KOPT-K1 (cell line): ENCODE data around the gene RAD51B.

Experiments
- H3K27ac ChIP-seq: fragments of 200-600 bp; sonication (generic); 2 replicates; pipeline ENCODE4 v1.5.1; 2016; ENCODE audit warnings: antibody characterized with exemption, mild to moderate bottlenecking, low read depth, low read length; ENCODE audit not compliant: poor library complexity, severe bottlenecking
- H3K36me3 ChIP-seq: fragments of 200-600 bp; sonication (generic); 2 replicates; pipeline ENCODE4 v1.5.1; 2017; ENCODE audit warnings: antibody characterized with exemption, mild to moderate bottlenecking, low read length, moderate library complexity; ENCODE audit not compliant: insufficient read depth
- H3K9me3 ChIP-seq: fragments of 200-600 bp; sonication (generic); 2 replicates; pipeline ENCODE4 v1.5.1; 2017; ENCODE audit warnings: antibody characterized with exemption, low read length, mild to moderate bottlenecking; ENCODE audit not compliant: insufficient read depth, poor library complexity, severe bottlenecking

Gene RAD51B

DNA sequence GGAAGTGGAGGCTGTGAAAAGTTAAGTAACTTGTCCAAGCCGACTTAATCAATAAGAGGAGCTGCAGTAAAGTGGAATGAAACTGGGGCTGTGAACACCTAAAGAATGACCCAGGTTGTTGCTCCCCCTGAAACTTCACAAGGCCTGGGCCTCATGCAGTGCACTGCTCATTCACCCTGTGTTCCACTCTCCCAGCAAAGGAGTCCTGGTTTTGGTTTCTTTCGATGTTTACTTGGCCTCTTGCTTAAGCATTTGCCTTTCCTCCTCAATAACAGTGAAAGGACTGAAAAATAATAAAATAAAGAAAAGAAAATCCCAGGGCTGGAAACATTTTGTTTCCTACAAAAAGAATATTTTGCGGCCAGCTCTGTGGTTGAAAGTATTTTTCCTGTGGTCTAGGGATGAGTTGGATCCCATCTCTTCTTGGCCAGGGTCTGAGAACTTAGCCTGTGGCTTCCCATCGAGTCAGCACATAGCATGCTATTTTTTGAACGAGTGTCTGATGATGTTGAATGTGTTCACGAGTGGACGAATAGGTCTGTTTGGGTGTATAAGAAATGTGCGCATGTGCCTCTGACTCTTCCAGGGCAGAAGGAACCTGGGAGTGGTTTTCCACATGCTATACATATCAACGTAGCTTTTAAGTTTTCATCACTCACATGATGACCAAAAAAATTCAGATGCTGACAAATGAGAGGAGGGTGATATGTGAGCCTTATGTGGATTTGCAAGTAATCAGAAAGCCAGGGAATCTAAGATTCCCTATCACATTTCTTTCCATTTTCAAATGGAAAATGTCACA, 623.5 kb downstream of the RAD51B start:
- no peaks in the 10 kb centered on the region for H3K9me3 ChIP-seq
- H3K36me3 ChIP-seq, result no peaks in the 10 kb centered on the region
- H3K27ac ChIP-seq, result no peak overlapping the region

- Histone ChIP-seq H3K36me3 (no peaks in the 10 kb centered on the region), H3K27ac (no peak overlapping the region)
Observed at GRCh38 chr14:68444449-68445168, 625.0 kb downstream of the RAD51B start.

DNA sequence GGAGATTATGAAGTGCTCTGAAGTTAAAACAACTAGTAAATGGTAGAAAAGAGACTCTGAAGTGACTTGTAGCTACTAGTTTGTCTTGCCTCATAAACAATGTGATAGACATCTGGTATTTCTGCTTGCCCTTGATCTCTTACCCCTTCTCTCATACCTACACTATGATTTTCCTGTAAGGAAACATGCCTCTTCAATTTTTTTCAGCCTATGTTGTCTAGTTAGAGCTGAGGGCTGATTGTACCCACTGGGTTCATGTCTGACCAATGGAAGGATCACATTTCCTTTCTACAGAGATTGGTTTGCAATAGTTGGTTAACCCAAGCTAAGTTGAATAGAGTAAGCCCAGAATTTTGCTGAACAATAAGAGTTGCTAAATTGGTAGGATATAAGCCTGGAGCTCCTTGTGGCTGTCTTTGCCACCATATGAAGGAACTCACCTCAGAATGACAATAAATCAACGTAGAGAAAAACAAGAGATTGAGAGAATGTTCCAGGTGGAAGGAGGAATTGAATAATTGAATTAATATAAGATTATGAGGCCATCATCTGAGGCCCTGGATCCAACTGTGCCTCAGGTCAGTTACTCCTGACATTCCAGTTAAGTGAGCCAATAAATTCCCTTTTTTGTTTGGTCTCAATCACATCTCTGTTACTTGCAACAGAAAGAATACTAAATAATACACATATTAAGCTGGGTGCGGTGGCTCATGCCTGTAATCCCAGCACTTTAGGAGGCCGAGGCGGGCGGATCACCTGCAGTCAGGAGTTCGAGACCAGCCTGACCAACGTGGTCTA, 626.9 kb downstream of the RAD51B start:
- Histone ChIP-seq H3K36me3 (no peaks in the 10 kb centered on the region), H3K27ac (no peak overlapping the region), H3K9me3 (no peaks in the 10 kb centered on the region)

More at GRCh38 chr14:68444449-68445168, 625.0 kb downstream of the RAD51B start:
- no peaks in the 10 kb centered on the region for H3K9me3 ChIP-seq

- Histone ChIP-seq H3K36me3 (no peaks in the 10 kb centered on the region), H3K9me3 (no peaks in the 10 kb centered on the region), H3K27ac (no peak overlapping the region)
Observed at GRCh38 chr14:68447581-68448251, 628.1 kb downstream of the RAD51B start.

- Histone ChIP-seq H3K36me3 (no peaks in the 10 kb centered on the region), H3K9me3 (no peaks in the 10 kb centered on the region), H3K27ac (no peak overlapping the region)
Observed at GRCh38 chr14:68448252-68448902, 628.8 kb downstream of the RAD51B start.

GRCh38 chr14:68449561-68450181, 630.1 kb downstream of the RAD51B start:
- Histone ChIP-seq H3K9me3 (peaks cover 2% of the 10 kb centered on the region), H3K27ac (no peak overlapping the region), H3K36me3 (no peaks in the 10 kb centered on the region)

DNA sequence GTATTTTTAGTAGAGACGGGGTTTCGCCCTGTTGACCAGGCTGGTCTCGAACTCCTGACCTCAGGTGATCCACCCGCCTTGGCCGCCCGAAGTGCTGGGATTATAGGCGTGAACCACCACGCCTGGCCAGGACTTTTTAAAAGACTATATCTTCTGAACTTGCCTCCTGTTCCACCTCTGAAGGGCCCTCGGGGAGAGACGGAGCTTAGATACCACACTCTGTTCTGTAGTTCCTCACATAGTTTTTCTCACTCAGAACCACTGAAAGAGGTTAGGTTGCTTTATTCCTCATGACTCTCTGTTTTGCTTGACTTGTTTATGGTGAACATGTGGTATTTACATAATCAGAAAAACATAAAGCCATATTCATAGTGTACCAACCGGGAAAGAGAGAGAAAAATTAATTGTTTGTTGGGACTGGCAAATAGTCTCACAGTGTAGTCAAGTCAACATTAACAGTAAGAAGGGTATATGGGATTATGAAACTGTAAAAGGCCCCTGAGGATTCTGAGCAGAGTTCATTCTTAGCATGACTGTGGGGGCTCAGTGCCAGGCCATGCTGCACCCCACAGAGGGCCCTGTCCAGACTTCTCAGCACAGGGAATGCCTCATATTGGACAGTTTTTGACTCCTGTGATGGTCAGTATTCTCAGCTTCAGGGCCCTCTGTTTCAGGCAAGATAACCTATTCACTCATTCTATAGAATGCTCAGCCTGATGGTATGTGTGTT, 631.0 kb downstream of the RAD51B start:
- no peak overlapping the region for H3K27ac ChIP-seq
- H3K36me3 ChIP-seq, result no peaks in the 10 kb centered on the region
- H3K9me3 ChIP-seq, result peaks cover 6% of the 10 kb centered on the region

GRCh38 chr14:68451696-68452373, 632.3 kb downstream of the RAD51B start:
- Histone ChIP-seq H3K36me3 (no peaks in the 10 kb centered on the region), H3K27ac (no peak overlapping the region), H3K9me3 (peaks cover 6% of the 10 kb centered on the region)

- no peak overlapping the region for H3K27ac ChIP-seq
- H3K9me3 ChIP-seq, result peaks cover 6% of the 10 kb centered on the region
- no peaks in the 10 kb centered on the region for H3K36me3 ChIP-seq
Observed at GRCh38 chr14:68458253-68458652, 638.7 kb downstream of the RAD51B start.

- Histone ChIP-seq H3K9me3 (peaks cover 6% of the 10 kb centered on the region), H3K36me3 (no peaks in the 10 kb centered on the region), H3K27ac (no peak overlapping the region)
Observed at GRCh38 chr14:68458840-68459469, 639.4 kb downstream of the RAD51B start.

DNA sequence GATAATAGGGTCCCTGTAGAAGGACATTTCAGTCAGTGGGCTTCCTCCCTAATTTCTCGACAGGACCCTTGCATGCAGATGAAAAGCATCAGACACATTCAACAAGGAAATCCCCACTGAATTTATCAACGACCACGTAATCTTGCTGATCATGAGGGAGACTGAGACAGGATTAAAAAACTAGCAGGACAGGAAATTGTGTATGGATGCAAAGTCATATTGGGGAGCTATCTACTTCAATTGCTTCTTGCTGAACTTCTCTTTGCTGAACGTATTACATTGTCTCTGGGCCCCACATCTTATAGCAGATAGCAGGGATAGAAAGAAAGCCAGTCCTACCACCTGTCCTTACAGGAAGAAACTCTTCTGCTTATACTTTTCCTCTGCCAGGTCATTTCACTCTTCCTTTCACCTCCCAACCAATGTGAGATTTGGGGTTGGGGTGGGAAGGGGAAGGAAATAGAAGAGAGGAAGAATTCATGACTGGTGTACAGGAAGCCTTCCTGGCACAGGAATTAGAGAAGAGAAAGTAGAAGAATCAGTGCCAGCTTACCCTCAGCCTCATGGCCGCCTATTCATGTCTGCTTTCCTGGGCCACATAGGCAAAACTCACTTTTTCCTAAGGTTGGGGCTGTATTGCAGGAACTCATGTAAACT, 640.0 kb downstream of the RAD51B start:
- Histone ChIP-seq H3K9me3 (peaks cover 4% of the 10 kb centered on the region), H3K27ac (no peak overlapping the region), H3K36me3 (no peaks in the 10 kb centered on the region)

DNA sequence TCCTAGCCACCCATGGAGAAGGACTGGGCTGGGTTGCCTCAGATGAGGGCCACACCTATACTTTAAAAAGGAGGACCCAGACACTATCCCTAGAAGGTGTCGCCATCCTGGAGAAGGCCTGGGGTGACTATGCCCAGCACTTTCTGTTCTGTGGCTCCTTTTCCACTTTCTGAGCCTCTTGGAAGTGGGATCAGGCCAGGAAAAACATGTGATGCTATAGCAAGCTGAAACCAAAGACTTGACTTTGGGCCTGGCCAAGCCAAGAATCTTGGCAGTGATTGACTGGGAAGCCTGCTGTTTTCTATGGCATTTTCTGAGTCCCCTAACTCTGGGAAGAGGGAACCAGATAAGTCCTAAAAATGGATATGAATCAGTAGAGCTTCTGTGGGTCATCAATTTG, 641.0 kb downstream of the RAD51B start:
- H3K36me3 ChIP-seq, result no peaks in the 10 kb centered on the region
- no peaks in the 10 kb centered on the region for H3K9me3 ChIP-seq
- no peak overlapping the region for H3K27ac ChIP-seq
